ENCODE measurements around the gene PPP6R3. TPM values are rescaled to one million over a fixed set of nuclear protein-coding genes. Genes with fewer than 3 reads are reported as not detected.

Gene PPP6R3
- total RNA-seq, 1 experiment from 2014 or later = 122 TPM

DNA sequence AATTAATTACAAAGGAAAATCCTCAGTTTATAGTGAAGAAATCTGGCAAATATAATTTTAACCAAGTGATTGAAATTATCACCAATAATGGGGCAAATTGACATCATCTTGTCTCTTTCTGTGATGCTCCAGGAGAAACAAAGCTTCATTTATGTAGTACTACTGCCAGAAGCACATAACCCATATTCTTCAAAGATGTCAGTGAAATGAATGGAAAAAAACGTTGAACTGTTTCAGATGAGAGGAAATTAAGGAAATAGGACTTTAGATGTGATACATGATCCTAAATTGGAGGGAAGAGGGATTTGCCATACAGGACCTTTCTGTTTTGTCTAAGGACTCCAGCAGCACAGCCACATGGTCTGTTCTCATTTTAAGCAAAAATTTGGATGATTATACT is 57.6 kb downstream of the PPP6R3 start:
- H3K27me3 Mint-ChIP-seq (ENCODE audit: unreplicated experiment) = no peaks in the 10 kb centered on the region
- no TSS peak for BruUV-seq (replicated peaks)
- peaks cover 8% of the 10 kb centered on the region for H3K4me1 Mint-ChIP-seq (ENCODE audit: low read depth, unreplicated experiment)
- intact Hi-C loops (cut with micrococcal nuclease; ENCODE audit: unreplicated experiment) = no loop called here
- TF ChIP-seq, protein P1, sequence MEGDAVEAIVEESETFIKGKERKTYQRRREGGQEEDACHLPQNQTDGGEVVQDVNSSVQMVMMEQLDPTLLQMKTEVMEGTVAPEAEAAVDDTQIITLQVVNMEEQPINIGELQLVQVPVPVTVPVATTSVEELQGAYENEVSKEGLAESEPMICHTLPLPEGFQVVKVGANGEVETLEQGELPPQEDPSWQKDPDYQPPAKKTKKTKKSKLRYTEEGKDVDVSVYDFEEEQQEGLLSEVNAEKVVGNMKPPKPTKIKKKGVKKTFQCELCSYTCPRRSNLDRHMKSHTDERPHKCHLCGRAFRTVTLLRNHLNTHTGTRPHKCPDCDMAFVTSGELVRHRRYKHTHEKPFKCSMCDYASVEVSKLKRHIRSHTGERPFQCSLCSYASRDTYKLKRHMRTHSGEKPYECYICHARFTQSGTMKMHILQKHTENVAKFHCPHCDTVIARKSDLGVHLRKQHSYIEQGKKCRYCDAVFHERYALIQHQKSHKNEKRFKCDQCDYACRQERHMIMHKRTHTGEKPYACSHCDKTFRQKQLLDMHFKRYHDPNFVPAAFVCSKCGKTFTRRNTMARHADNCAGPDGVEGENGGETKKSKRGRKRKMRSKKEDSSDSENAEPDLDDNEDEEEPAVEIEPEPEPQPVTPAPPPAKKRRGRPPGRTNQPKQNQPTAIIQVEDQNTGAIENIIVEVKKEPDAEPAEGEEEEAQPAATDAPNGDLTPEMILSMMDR (IDR thresholded peaks at IDR 0.05; ENCODE audit: unreplicated experiment) = no peak
- H3K27ac Mint-ChIP-seq (ENCODE audit: unreplicated experiment) = no peak overlapping the region
- no peaks in the 10 kb centered on the region for H3K9me3 Mint-ChIP-seq (ENCODE audit: low read depth, unreplicated experiment)
- CTCF ChIA-PET = no interaction called here
- no peak for DNase-seq
- H3K4me3 Mint-ChIP-seq (ENCODE audit: low read depth, unreplicated experiment) = no peak overlapping the region
- peaks cover 49% of the 10 kb centered on the region for H3K36me3 Mint-ChIP-seq (ENCODE audit: insufficient read depth, unreplicated experiment)

DNA sequence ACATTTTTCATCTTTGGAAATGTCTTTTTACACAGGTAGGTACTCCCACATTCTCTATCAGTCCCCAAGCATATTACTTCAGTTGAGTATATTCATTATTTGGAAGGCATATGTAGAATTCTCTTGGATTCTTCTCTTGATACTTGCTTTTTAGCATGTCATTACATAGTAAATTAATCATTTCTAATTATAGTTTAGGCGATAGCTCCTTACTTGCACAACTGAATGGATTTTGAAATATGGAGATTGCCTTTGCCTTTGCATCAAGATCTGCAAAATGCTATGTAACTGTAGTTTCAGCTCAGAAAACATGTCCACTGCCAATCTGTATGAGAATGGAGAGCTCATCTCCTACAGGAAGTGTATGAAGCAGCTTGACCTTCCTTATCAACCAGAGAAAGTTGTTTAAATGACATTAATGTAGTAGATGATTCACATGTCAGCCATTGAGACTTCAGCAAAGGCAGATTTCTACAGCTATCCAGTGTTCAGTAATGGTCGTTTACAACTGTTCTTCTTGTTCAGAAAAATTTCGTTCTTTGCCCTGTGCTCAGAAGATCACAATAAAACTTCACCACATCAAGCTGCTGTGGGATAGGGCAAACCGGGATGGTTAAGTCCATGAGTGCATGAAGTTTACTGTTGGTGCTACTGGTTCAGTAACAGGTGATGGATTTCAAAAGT is 61.6 kb downstream of the PPP6R3 start:
- CTCF ChIA-PET = no interaction called here
- Mint-ChIP-seq H3K4me1 (ENCODE audit: low read depth, unreplicated experiment) (peaks cover 29% of the 10 kb centered on the region), H3K27ac (ENCODE audit: unreplicated experiment) (no peak overlapping the region), H3K36me3 (ENCODE audit: insufficient read depth, unreplicated experiment) (peaks cover 64% of the 10 kb centered on the region), H3K9me3 (ENCODE audit: low read depth, unreplicated experiment) (no peaks in the 10 kb centered on the region), H3K4me3 (ENCODE audit: low read depth, unreplicated experiment) (no peak overlapping the region), H3K27me3 (ENCODE audit: unreplicated experiment) (no peaks in the 10 kb centered on the region)
- no TSS peak for BruUV-seq (replicated peaks)
- DNase-seq = no peak
- intact Hi-C loops (cut with micrococcal nuclease; ENCODE audit: unreplicated experiment) = no loop called here
- TF ChIP-seq, protein P1 (IDR thresholded peaks at IDR 0.05; ENCODE audit: unreplicated experiment) = no peak

DNA sequence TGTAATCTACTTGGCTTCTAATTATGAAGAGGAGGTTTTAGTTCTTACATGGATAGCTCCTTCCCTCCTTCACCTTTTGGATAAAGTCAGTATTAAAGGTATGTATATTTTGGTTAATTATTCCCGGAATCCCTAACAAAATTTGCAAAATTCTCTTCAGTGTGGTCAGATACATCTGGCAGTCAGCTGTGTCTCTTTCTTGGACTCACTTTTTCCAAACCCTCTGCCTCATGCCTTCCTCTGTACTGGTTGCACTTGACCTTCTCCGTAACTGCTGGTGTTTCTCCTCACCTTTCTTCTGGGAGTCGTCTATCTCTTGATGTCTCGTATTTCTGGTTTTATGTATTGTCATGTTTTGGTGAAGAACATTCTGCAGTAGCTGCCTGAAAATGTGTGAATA is 62.5 kb downstream of the PPP6R3 start:
- intact Hi-C loops (cut with micrococcal nuclease; ENCODE audit: unreplicated experiment) = no loop called here
- H3K36me3 Mint-ChIP-seq (ENCODE audit: insufficient read depth, unreplicated experiment) = peaks cover 59% of the 10 kb centered on the region
- H3K27ac Mint-ChIP-seq (ENCODE audit: unreplicated experiment) = no peak overlapping the region
- no peaks in the 10 kb centered on the region for H3K27me3 Mint-ChIP-seq (ENCODE audit: unreplicated experiment)
- DNase-seq = no peak
- TF ChIP-seq, protein P1 (IDR thresholded peaks at IDR 0.05; ENCODE audit: unreplicated experiment) = no peak
- H3K4me1 Mint-ChIP-seq (ENCODE audit: low read depth, unreplicated experiment) = peaks cover 36% of the 10 kb centered on the region
- BruUV-seq (replicated peaks) = no TSS peak
- CTCF ChIA-PET = no interaction called here
- H3K9me3 Mint-ChIP-seq (ENCODE audit: low read depth, unreplicated experiment) = no peaks in the 10 kb centered on the region
- no peak overlapping the region for H3K4me3 Mint-ChIP-seq (ENCODE audit: low read depth, unreplicated experiment)

DNA sequence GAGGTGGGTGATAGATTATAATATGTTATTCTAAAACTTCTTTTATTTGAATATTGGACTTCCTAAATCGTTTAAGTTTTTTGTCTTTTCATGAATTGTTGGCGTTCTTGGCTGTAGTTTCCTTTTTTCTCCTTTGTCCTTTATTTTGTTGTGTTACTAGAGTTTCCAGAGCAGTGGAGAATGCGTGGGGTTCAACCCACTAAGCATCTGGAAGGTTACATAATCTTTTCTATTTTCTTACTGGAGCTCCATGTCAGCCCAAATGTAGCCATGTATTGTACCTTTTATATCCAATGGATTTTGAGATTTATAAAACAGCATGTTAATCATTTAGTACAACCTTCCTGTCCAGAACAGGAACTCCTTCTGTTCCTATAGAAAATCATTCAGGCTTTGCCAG is 63.2 kb downstream of the PPP6R3 start:
- intact Hi-C loops (cut with micrococcal nuclease; ENCODE audit: unreplicated experiment) = no loop called here
- no peaks in the 10 kb centered on the region for H3K27me3 Mint-ChIP-seq (ENCODE audit: unreplicated experiment)
- no peak overlapping the region for H3K4me3 Mint-ChIP-seq (ENCODE audit: low read depth, unreplicated experiment)
- H3K4me1 Mint-ChIP-seq (ENCODE audit: low read depth, unreplicated experiment) = peaks cover 43% of the 10 kb centered on the region
- no peak for DNase-seq
- no TSS peak for BruUV-seq (replicated peaks)
- CTCF ChIA-PET = no interaction called here
- TF ChIP-seq, protein P1 (IDR thresholded peaks at IDR 0.05; ENCODE audit: unreplicated experiment) = no peak
- peaks cover 61% of the 10 kb centered on the region for H3K36me3 Mint-ChIP-seq (ENCODE audit: insufficient read depth, unreplicated experiment)
- H3K9me3 Mint-ChIP-seq (ENCODE audit: low read depth, unreplicated experiment) = no peaks in the 10 kb centered on the region
- no peak overlapping the region for H3K27ac Mint-ChIP-seq (ENCODE audit: unreplicated experiment)
